Retinal pigment epithelial cell (primary cell): ENCODE results near the gene MED31.

ENCODE experiments used
- DNase-seq: peaks from one replicate; pipeline ENCODE4 v3.0.0-alpha.2; 2010; ENCODE audit warnings: low read depth
- H3K4me3 ChIP-seq: 2 replicates; pipeline ENCODE4 v1.5.1; 2011; ENCODE audit warnings: mild to moderate bottlenecking, low read length, control low read depth, moderate library complexity
- CTCF ChIP-seq: conservative IDR thresholded peaks from 2 replicates; pipeline ENCODE4 v1.5.1; 2011; ENCODE audit warnings: low read depth, low read length, control low read depth, inconsistent platforms

The MED31 gene

GRCh38 chr17:6677158-6677831 is 25.9 kb upstream of the MED31 start:
- no peak for TF ChIP-seq CTCF
- DNase-seq = no peak
- no peak overlapping the region for H3K4me3 ChIP-seq

GRCh38 chr17:6676802-6677157 is 25.4 kb upstream of the MED31 start:
- no peak for TF ChIP-seq CTCF
- H3K4me3 ChIP-seq = no peak overlapping the region
- DNase-seq = no peak

- no peak for TF ChIP-seq CTCF
- no peak overlapping the region for H3K4me3 ChIP-seq
Observed at GRCh38 chr17:6675201-6675825, 23.9 kb upstream of the MED31 start.

GRCh38 chr17:6674586-6674985 is 23.2 kb upstream of the MED31 start:
- no peak for DNase-seq
- no peak for TF ChIP-seq CTCF
- no peak overlapping the region for H3K4me3 ChIP-seq

More at GRCh38 chr17:6675201-6675825, 23.9 kb upstream of the MED31 start:
- no peak for DNase-seq

- H3K4me3 ChIP-seq = no peak overlapping the region
- no peak for DNase-seq
- TF ChIP-seq CTCF = no peak
Observed at GRCh38 chr17:6671431-6671830, 20.0 kb upstream of the MED31 start.

GRCh38 chr17:6670999-6671398 is 19.6 kb upstream of the MED31 start:
- no peak for DNase-seq
- no peak for TF ChIP-seq CTCF
- H3K4me3 ChIP-seq = no peak overlapping the region

GRCh38 chr17:6670571-6670970 is 19.2 kb upstream of the MED31 start:
- no peak for DNase-seq
- no peak for TF ChIP-seq CTCF

More at GRCh38 chr17:6670571-6670970, 19.2 kb upstream of the MED31 start:
- H3K4me3 ChIP-seq = no peak overlapping the region
